HG02798 (cell line): ENCODE results near the gene XPO4.
"Not testable (repeated sequence)": the region's sequence is repeated elsewhere in the genome, so short reads cannot be mapped to it uniquely, and the experiment has no call there.

Experiments
- ATAC-seq: cut with Tn5 transposase; IDR thresholded peaks from one replicate; pipeline ENCODE4 v1.9.1; 2021; ENCODE audit warnings: mild to moderate bottlenecking; ENCODE audit not compliant: unreplicated experiment, poor library complexity

The XPO4 gene

GRCh38 chr13:20796791-20797508 lies 105.6 kb downstream of the XPO4 start:
- ATAC-seq: no peak

DNA sequence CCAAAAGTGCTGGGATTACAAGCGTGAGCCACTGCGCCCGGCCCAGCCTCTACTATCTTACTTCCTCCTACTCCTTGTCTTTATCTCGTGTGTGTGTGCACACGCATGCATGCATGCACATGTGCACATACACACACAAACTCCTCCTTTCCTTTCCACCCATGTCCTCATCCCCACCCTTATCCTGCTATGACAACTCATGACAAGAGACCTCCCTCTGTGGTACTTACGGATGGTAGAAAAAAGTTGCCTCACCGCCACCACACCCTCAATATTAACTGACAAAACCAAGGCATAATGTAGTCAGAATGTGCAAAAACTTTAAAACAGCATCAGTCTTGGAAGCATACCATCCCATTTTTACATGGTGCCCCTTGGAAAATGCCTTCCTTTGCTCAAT lies 112.9 kb downstream of the XPO4 start:
- ATAC-seq: no peak

GRCh38 chr13:20788312-20788711 lies 114.2 kb downstream of the XPO4 start:
- ATAC-seq: no peak

DNA sequence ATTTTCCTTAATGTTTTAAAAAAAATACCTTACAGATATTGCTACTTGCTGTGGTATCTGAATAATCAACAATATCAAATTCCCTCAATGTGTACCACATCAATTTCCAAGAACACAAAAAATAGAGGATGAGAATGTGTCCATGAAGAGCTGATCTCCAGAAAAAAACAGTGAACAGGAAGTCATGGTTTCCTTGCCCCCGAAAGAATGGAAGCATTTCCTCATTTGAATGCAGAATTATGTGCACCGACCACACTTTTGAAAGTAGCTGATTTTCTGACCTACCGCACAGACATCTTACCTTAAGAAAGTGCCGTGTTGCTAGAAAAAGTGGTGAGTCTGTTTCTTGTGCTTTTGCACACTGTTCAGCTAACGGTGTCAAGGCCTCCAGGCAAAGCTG lies 115.4 kb downstream of the XPO4 start:
- no peak for ATAC-seq

DNA sequence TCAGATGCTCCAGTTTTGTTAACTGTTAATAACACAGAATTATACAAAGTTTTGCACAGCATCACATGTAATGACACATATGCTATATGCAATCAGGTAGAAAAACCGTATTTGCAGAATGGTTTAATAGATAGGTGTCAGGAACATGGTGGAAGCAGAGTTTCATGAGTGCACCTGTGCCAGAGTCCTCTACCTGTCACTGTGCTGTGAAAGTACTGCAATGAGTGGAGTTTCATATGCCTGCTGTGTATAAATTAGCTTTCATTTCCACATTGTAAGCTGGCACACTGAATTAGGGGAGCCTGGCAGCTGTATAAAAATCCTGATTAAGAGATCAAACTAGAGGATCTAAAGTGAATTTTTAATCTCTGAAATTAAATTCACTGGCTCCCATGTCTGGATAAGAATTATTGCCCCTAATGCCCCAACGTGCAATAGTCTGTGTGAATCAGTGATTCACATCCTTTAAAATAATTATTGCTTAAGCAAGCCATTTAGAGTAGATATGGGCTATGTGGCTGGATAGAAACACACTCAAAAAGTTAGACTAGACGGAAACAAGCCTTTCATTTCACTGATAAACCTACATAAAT lies 120.3 kb downstream of the XPO4 start:
- peak; percentile 72 for ATAC-seq

- no peak for ATAC-seq
These were observed 122.2 kb downstream of the XPO4 start for GRCh38 chr13:20780317-20780716.

DNA sequence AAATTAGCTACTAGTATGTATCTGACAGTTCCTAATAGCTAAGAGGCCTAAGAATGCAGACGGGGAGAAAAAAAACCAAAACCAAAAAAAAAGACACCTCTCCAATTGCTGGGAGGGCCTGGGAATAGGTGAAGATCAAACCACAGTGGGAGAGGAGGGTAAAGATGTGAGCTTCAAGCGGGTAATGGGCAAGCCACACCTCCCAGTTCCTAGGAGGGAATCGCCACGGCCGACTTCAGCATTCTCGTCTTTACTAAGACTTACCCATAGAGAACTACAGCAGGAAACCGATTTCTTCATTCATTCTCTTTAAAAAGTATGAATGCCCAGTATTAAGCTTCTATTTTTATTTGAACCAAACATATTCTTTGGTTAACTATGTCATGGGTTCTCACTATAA lies 123.1 kb downstream of the XPO4 start:
- ATAC-seq: no peak

DNA sequence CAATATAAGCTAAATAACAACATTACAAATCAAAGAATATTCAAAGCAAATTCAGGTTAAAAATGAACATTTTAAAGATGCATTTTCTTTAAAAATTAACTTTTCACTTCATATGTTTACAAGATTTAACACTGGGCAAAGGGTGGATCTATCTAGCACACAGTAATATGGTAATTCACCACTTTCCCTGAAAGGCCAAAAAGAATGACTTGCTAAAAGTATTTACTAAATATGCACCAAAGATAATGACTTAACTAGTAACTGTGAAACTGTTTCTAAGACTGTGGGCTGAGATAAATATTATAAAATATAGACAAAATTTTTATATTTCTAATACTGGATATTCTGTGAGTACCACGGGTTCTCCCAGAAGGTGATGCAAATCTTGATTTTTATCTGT lies 124.2 kb downstream of the XPO4 start:
- no peak for ATAC-seq

GRCh38 chr13:20776751-20777150 lies 125.8 kb downstream of the XPO4 start:
- no peak for ATAC-seq

- ATAC-seq: no peak
These were observed 126.6 kb downstream of the XPO4 start for GRCh38 chr13:20775961-20776360.

DNA sequence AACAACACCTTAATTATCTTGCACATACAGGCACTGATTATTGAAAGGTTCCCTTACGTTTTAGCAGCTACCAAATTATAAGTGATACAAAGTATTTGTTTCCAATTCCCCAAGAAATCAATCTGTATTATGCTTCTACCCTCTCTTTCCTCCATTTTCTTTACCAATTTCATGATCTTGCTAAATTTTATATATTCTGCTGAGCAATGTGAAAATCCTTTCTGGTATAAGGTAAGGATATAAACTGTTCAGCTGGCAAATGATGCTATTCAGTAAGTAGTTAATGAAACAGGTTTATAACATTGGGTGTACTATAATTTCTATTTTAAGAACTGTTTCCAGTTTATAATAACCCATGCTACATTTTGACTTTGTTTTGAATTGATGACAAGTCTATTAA lies 127.8 kb downstream of the XPO4 start:
- no peak for ATAC-seq

- ATAC-seq: peak; percentile 92
These were observed 129.1 kb downstream of the XPO4 start, which contains the start of gene EEF1AKMT1 for GRCh38 chr13:20773194-20774080. Gene EEF1AKMT1 (minus strand): TSS chr13:20773961. CDS start chr13:20757598, 16,363 bp downstream.

DNA sequence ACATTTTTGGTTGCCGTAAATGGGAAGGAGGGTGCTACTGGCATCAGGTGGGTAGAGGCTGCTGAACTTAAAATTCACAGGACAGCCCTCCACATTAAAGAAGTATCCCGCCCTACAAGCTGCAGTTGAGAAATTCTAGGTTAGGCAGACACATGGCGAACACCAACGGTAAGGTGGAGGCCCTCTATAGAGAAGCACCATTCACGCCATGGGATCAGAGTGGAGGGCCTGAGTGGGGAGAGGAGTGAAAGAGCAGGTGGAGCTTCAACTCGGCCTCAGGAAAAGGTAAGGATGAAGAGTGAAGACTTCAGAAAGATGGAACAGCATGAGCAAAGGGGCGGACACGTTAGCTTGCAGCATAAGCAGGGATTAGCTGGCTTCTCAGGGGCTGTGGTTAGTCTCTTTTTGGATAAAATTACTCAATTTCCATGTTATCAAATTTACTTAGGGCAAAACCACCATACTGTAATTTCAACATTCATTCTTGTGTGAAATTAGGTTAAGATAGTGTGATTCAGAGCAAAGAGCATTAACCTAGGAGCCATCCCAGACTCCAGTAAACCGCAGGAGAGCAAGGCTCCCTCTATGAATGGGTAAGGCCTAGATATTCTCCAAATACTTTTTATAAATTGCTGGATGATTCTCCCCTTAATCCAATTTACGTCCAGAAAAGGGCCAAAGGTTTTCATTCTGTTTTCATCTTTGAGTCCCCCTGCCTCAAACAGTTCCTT lies 130.0 kb downstream of the XPO4 start:
- no peak for ATAC-seq

DNA sequence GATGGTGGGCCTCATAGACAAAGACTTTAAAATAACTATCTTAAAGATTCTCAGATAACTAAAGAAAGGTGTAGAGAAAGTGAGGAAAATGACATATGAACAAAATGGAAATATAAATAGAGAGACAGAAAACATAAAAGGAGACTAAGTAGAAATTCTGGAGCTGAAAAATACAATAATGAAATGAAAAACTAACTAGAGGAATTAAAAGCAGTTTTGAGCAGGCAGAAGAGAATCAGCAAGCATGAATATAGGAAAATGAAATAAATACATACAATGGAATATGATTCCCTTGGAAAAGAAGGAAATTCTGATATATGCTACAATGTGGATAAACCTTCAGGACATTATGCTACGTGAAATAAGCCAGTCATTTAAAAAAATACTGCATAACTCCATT lies 132.7 kb downstream of the XPO4 start:
- ATAC-seq: no peak

DNA sequence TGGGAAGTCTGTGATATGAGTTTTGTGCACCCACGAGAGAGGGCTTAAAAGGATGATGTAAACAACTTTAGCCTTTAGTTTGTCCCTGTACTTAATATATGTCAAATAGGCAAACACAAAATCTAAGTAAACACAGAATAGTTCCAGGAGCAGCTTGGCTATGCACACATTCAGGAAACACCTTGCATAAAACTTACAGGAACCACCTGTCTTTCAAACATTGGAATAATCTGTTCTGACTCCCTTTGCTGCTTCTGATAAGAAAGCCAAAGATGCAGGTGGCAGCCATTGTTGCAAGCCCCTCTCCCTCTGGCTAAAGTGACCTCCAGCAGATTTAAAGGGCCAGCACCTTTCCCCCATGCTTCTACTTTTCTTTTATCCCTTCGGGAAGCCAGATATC lies 133.5 kb downstream of the XPO4 start:
- no peak for ATAC-seq

DNA sequence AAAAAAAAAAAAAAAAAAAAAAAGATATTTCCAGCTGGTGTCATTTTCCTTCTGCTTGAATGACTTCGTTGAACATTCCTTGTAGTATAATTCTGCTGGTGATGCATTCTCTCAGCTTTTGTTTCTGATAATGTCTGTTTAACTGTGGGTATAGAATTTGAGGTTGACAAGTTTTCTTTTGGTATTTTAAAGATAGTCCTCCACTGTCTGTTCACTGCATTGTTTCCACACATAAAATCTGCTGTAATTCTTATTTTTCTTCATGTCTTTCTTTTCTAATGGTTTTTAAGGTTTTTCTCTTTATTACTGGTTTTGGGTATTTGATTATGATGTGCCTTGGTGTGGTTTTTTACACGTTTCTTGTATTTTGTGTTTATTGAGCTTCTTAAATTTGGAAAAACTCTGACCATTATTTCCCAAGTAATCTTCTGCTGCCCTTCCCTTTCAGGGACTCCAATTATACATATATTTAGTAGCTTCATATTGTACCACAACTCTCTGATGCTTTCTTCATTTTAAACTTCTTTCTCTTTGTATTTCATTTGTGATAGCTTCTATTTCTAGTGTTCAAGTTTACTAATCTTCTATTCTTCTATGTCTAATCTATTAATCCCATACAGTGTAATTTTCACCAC lies 135.1 kb downstream of the XPO4 start:
- no peak for ATAC-seq

GRCh38 chr13:20760872-20761271 lies 141.7 kb downstream of the XPO4 start:
- no peak for ATAC-seq

- ATAC-seq: no peak
These were observed 148.5 kb downstream of the XPO4 start for GRCh38 chr13:20754009-20754408.

- no peak for ATAC-seq
These were observed 153.2 kb downstream of the XPO4 start for GRCh38 chr13:20749377-20749776.

- ATAC-seq: not testable (repeated sequence)
These were observed 158.6 kb downstream of the XPO4 start for GRCh38 chr13:20743830-20744404.
